Stimulated activated CD4-positive, alpha-beta T cell treated with anti-CD3 and anti-CD28 coated beads, Interleukin-1b, Interleukin-23, amount 100 ng/mL, for 1 hour (primary cell): ENCODE data around the gene NFYC.

ENCODE experiments used
- DNase-seq, 2 donors: peaks; one replicate each; pipeline ENCODE4 v3.0.0-alpha.2; 2020; ENCODE audit warnings: low read depth in 2 of 2

NFYC gene

DNA sequence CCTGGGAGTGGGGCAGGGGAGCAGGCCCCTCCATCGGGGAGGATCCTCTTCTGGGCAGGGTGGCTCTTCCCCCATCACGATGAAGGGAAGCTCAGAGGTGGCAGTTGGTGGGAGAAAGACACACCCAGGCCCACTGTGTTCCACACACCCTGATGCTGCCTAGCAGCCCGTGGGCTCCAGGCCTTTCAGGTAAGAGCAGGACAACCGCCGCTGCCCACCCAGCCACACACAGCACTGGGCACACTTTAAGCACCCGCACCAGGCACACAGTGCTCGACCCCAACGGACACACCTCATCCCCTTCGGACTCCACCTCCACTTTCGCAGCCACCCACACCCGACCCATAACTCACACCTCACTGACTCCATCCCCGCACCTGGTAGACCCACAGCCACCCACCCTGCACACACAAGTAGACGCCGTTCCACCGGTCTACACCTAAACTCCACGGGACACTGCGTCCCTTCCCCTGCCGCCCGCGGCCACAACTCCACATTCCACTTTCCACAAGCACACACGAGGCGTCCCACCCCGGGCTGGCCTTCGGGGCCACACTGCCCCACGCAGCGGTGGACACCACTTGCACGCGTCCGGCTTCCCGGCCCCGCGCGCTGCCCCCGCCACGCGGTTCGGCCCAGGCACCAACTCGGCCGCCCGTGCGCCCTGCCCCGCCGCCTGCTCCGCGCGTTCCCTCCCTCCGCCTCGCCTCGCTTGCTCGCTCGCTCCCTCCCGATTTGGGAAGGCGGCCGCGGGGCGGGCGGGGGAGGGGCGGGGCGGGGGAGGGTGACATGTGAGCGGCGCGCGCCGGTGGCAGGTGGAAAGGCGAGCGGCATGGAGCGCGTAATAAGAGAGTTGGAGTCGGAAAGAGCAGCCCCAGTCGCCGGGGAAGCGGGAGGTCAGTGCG is 91.7 kb downstream of the NFYC start, which contains the start of gene KCNQ4:
TSS of gene KCNQ4 (plus strand) at position 787 of the 905 bp plus-strand sequence. CDS start 307 bp downstream, outside the sequence.
- no peak for DNase-seq

DNA sequence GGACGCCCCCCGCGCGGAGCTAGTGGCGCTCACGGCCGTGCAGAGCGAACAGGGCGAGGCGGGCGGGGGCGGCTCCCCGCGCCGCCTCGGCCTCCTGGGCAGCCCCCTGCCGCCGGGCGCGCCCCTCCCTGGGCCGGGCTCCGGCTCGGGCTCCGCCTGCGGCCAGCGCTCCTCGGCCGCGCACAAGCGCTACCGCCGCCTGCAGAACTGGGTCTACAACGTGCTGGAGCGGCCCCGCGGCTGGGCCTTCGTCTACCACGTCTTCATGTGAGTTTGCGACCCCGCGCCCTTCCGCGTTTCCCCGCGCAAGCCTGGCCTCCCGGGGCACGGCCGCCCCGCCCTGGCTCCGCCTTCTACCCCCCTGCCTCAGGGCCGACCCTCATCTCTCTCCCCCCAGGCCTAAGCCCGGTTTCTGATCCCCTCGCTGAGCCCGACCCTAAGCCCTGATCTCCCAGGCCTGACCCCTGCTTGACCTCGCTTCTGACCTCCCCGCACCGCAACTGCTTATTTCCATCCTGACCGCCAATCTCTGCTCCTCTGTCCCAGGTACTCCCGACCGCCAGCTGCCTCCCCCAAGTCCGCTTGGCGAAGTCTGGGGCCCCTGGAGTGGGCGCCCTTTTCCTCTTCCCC is 92.8 kb downstream of the NFYC start:
- DNase-seq: no peak

DNA sequence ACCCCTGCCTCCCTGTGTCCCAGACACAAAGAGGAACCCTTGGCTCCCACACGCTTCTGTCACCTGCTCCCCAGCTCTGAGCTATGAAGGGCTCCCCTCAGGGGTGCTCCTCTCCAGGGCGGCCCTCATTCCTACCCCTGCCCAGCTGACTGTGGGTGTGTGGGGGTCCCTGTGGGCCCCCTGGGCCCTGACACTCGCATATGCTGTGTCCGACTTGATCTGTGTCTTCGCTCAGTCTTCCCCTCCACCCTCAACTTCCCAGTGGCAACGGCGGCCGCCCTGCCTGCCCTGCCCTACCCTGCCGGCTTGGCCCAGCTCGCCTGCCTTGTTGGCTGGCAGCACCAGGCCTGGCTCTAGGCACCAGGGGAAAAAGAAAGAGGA is 93.3 kb downstream of the NFYC start:
- DNase-seq: no peak

- DNase-seq: no peak
Measured at GRCh38 chr1:40785446-40785845, 93.9 kb downstream of the NFYC start.

DNA sequence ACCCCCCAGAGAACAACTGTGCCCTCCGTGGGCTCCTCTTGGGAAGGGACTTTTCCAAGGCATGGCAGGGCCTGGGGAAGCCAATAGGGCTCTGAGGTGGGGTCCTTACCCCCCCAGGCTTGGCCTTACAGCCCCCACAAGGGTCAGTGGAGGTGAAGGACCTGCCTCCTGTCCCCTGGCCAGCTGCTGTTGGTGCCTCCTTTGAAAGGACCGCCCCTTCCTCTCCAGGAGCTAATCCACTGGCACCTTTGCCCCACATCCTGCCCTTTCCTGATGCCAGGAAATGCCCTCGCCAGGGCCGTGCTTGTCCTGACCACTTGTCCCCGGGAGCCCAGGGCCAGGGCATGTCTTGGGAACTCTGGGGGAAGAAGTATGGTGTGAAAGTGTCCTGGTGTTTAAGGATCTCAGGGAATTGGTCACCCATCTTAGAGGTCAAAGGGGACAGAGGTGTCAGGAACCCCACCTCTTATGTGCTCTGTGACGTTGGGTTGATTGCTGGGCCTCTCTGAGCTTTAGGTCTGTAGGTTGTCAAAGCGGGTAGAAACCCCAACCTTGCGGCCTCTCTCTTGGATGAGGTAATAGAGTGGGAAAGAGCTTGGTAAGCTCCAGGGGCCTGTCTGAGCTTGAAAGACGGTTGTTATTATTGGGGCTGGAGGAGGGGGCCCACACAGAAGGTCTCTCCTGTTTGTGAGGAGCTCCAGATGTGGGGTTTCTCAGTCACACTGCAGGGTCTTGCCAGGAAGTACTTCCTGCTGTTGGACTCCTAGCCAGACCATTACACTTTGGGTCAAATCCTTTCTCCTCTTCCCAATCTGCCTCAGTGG is 94.9 kb downstream of the NFYC start:
- DNase-seq: no peak

- DNase-seq: no peak
Measured at GRCh38 chr1:40786995-40787705, 95.6 kb downstream of the NFYC start.

DNA sequence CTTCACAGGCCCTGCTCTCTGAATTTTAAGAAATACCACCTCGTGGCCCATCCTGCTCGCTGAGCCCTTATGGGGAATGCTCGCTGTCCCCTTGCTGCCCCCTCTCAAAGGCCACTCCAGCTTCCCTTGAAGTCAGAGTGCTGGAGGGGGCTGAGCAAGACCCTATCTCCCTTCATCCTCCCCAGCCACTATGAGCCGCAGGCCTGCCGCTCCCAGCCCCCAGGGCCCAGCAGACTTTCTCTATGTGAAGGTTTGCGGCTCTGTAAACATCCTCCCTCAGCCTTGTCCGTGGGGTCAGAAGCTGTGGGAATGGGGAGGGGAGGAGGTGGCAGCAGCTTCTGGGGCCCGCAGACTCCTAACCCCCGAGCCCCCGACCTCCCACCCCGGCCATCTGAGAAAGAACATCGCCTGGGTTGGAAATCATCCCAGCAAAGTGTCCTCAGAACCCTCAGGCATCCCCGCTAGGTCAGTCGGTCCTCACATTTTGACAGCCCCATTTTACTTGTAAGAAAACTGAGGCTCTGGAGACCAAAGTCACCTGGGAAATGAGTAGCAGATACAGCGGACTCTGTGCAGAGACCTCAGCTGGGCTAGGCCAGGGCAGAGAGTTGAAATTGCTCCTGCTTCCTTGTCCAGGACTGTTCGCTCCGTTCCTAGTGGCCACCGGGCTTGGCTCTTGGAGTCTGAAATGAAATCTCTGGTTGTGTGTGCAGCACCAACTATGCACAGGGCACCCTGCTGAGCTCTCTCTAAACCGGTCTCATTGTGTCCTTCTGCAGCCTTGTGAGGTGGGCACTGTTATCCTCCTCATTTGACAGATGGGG is 96.4 kb downstream of the NFYC start:
- DNase-seq: no peak

- DNase-seq: no peak
Measured at GRCh38 chr1:40788561-40789341, 97.2 kb downstream of the NFYC start.

DNA sequence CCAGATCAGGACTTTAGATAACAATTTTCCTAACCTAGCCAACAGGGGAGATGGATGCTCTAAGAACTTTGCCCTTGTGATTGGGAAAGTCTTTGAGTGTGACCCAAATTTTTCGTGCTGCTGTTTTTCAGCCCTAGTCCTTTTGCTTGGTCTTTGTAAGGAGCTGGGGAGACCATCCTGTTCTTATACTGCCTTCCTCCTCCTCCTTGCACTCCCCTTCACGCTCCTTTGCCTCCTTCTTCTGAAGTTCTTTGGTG is 97.8 kb downstream of the NFYC start:
- no peak for DNase-seq

GRCh38 chr1:40789661-40790430 is 98.3 kb downstream of the NFYC start:
- DNase-seq: no peak

DNA sequence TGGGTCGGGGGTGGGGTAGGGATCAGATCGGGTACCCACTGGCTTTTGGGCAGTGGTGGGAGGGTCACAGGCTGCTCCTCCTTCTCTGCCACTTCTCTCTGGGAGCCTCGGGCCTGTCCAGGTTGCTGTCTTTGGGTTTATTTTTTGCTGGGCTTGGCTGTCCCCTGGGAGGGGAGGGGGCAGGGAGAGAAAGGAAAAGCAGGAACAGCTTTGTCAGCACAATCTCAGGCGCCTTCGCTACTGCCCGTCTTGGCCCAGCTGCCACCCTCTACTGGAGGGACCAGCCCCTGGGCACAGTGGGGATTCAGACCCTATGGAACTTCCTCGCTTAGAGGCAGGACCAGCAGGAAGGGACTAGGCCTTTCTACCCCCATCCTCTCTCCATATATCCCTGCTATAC is 100.5 kb downstream of the NFYC start:
- DNase-seq: no peak

GRCh38 chr1:40793617-40794016 is 102.1 kb downstream of the NFYC start:
- no peak for DNase-seq

- no peak for DNase-seq
Measured at GRCh38 chr1:40794048-40794447, 102.5 kb downstream of the NFYC start.

DNA sequence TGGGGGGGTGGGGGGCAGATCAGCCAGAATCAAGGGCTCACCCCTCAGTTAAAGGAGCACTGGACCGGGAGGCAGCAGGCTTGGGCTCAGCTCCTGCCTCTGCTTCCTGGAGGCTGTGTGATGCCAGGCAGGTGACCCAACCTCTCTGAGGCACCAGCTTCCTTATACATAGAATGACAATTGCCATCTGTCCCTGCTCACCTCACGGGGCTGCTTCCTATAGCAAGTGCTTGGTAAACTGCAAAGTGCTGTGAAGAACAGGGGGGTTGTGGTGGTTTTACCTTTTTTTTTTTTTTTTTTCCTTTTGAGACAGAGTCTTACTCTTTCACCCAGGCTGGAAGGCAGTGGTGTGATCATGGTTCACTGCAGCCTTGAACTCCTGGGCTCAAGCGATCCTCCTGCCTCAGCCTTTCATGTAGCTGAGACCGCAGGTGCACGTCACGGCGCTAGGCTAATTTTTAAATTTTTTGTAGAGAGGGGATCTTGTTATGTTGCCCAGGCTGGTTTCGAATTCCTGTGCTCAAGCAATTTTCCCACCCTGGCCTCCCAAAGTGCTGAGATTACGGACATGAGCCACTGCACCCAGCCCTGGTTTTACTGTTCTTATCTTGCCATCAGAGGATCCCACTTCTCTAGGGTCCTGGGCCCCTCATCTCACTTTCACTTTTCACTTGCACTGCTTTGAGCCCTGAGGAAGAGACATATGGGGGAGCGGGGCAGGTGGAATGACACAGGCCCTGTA is 103.6 kb downstream of the NFYC start:
- DNase-seq: no peak

DNA sequence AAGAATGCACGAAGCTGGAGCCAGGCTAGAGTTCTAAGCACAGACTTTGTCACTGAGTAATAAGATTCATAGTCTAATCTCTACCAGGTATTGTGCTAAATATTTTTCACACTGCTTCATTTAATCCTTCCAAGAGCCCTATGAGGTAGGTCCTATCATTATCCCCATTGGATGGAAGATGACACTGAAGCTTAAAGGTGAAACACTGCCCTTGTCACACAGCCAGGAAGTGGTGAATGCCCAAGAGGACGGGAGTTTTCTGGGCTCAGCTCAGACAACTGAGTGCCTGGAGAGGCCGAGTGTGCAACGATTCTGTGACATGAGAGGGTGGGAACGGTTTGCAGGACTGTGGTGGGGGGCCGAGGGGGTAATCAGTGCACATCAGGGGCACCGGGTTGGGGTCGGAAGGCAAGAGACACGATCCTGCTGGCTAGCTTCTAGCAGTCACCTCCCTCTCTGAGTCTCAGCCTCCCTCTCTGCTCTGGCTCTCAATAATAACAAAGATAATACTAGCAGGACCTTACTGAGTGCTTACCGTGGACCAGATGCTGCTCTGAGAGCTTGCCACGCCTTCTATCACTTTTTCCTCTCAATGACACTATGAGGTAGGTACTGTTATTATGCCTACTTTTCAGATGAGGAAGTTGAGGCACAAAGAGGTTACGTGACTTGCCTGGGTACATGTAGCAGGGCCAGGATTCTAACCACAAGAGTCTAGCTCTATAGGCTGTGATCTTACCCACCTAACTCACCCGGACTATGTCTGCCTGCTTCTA is 104.5 kb downstream of the NFYC start:
- no peak for DNase-seq

- no peak for DNase-seq
Measured at GRCh38 chr1:40796939-40797667, 105.6 kb downstream of the NFYC start.

- no peak for DNase-seq
Measured at GRCh38 chr1:40797668-40798010, 106.1 kb downstream of the NFYC start.
